ENCODE data around the gene SPAG5. TPM values are rescaled to one million over a fixed set of nuclear protein-coding genes. Genes with fewer than 3 reads are reported as not detected.

The SPAG5 gene
- total and polyA plus RNA-seq, 9 of the 15 experiments (the other 6 are each of a cell fraction or from before 2014, with no cell fraction given): 94.4 to 286 (median 151) TPM

GRCh38 chr17:28644787-28645575 lies 46.2 kb upstream of the SPAG5 start, which contains the start of gene BLTP2 (continued):
- TF ChIP-seq MGA (IDR thresholded peaks at IDR 0.05) (peak; percentile 46; the same call in 1 of the 2 replicates), SMARCA4 (IDR thresholded peaks at IDR 0.05) (no peak; the same call in 1 of the 2 replicates), ZNF586 (CRISPR knock-in tag; conservative IDR thresholded peaks at IDR 0.05) (no peak), SREBF2 (CRISPR knock-in tag; IDR thresholded peaks at IDR 0.05) (no peak), LEF1 (IDR thresholded peaks at IDR 0.05) (no peak), ZBTB2 (IDR thresholded peaks at IDR 0.05) (peak; percentile 32; the same call in 1 of the 2 replicates), RFX5 (IDR thresholded peaks at IDR 0.05; ENCODE audit: low read depth, low read length) (no peak), TFAP4 (CRISPR knock-in tag; IDR thresholded peaks at IDR 0.05; ENCODE audit: borderline replicate concordance) (peak; percentile 83), ZNF551 (CRISPR knock-in tag; IDR thresholded peaks at IDR 0.05) (no peak), MAZ (CRISPR knock-in tag; conservative IDR thresholded peaks at IDR 0.05 in 1 of 2, IDR thresholded peaks at IDR 0.05 in 1 of 2) (peak; percentile 87 to 96), IFI16 (CRISPR knock-in tag; IDR thresholded peaks at IDR 0.05) (no peak), CBX2 (IDR thresholded peaks at IDR 0.05; ENCODE audit: insufficient read depth, low read length, poor library complexity, severe bottlenecking) (no peak)

Measured in K562 (cell line).